ENCODE results near the gene NDST4.
"Not testable (repeated sequence)": the region's sequence is repeated elsewhere in the genome, so short reads cannot be mapped to it uniquely, and the experiment has no call there.

DNA sequence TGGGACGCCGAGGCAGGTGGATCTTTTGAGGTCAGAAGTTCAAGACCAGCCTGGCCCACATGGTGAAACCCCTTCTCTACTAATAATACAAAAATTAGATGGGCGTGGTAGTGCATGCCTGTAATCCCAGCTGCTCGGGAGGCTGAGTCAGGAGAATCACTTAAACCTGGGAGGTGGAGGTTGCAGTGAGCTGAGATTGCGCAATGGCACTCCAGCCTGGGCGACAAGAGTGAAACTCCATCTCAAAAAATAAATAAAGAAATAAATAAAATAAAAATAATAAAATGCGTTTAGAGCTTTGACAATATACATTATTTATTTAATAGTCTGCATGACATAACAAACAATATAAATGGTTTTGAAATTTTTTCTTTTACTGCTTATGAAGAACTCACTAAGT is 133.0 kb downstream of the NDST4 start:
- TF ChIP-seq, protein P1, sequence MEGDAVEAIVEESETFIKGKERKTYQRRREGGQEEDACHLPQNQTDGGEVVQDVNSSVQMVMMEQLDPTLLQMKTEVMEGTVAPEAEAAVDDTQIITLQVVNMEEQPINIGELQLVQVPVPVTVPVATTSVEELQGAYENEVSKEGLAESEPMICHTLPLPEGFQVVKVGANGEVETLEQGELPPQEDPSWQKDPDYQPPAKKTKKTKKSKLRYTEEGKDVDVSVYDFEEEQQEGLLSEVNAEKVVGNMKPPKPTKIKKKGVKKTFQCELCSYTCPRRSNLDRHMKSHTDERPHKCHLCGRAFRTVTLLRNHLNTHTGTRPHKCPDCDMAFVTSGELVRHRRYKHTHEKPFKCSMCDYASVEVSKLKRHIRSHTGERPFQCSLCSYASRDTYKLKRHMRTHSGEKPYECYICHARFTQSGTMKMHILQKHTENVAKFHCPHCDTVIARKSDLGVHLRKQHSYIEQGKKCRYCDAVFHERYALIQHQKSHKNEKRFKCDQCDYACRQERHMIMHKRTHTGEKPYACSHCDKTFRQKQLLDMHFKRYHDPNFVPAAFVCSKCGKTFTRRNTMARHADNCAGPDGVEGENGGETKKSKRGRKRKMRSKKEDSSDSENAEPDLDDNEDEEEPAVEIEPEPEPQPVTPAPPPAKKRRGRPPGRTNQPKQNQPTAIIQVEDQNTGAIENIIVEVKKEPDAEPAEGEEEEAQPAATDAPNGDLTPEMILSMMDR (IDR thresholded peaks at IDR 0.05) = not testable (repeated sequence)
- not testable (repeated sequence) for TF ChIP-seq POLR2A (IDR thresholded peaks at IDR 0.05)
